GM19025 (cell line): ENCODE measurements around the gene DNAH9.

Source experiments
- ATAC-seq: cut with Tn5 transposase; IDR thresholded peaks from one replicate; pipeline ENCODE4 v1.9.1; 2021; ENCODE audit warnings: mild to moderate bottlenecking, low read depth, moderate library complexity; ENCODE audit not compliant: unreplicated experiment

DNAH9 gene

DNA sequence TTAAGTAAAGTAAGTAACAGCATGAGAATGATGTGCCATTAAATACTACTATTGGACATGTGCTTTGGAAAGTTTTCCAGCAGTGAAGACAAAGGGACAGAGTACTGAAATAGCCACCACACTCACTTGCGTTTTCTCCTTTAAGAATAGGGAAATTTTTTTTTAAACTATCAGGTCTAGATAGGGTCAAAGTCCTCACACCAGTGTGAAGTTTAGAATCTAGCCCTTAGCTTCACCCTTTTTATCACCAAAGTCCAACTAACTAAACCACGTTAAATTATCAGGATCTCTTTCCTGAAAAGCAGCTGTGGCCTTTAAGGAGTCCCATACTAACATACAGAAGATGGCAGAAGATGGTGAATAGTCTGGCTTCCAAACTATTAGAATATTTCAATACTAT, 218.1 kb downstream of the DNAH9 start:
- ATAC-seq, result no peak

DNA sequence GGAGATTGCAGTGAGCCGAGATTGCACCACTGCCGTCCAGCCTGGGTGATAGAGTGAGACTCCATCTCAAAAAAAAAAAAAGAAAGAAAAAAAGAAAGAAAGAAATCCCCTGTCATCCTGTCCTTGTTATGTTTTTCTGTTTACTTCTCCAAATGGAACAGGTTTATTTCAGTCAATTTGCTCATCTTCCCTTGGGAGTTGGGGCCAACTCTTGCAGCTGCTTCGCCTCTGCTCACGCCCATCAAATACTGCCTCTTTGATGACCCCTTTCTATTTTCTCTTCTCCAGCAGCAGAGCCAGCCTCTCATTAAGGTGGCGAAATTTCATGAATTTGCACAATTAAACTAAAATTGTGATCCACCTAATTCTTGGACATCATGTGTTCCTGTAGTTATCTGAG, 225.6 kb downstream of the DNAH9 start:
- ATAC-seq, result no peak

DNA sequence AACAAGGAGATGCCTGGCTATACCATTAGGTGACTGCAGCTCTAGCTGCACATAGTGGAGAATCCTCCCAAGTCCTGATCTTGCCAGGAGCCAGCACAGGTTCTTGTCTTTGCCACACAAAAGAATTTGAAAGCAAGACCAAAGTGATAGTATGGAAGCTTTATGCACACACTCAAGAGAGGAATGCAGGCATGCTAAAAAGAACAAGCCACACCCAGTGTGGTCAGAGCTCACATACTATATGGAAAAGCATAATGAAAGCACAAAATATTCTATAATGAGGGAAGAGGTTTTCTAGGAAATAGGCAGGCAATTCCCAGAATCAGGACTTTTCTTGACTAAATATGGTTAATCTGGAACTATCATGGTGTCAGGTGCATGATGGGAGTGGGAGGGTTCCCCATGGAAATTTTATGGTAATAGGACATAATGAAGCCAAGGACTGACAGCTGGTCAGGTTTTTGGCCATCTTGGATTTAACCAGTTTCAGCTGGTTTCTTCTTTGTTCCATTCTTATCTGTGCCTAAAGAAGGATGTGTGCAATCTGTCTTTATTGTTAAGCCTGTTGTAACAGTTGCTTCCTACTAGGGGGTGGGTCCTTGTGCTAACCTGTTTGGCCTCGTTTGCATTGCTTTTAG, 227.4 kb downstream of the DNAH9 start:
- no peak for ATAC-seq

DNA sequence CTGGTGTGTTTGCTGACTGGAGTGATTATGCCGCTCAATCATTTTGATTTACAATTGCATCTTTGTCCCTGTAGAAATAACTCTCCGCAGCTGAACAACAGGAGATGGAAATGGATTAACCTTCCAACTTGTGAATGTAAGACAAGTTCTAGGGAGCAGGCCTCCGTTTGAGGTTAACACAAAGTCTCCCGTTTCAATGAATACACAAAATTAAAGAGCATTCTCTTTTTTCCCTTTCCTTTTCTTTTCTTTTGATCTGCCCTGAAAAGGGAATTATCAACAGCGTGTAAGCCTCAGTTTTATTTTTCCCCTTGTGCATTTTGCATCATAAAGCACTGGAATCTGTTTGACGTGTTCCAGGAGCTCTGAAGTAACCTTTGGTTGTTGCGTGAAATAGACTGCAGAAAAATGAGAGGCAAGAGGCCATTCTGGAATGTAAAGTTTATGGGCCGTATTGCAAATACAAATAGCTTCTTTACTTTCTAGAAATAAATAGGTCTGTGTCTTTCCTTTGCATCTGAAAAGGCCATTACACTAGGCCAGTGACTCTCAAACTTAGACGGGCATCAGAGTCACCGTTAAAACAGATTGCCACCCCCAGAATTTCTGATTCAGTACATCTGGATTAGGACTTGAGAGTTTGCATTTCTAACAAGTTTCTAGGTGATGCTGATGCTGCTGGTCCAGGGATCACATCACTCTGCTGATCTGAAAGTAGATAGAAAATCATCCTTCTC, 234.3 kb downstream of the DNAH9 start:
- no peak for ATAC-seq

DNA sequence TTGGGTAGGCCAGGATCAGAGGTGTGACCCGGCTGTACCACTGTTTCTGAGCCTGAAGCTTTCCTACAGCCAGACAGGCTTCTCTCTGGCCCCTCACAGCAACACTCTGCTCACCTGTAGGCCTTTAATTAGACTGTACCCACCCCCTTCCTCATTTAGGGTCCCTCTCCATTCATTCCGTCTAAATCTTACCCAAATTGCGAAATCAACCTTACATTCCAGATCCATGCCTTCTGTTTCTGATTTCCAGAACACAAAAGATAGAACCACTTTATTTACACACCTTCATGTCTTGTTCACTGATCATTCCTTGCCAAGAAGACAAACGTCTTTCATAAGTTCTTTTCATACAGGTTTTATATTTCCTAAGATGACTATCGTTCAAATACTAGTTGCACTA, 238.2 kb downstream of the DNAH9 start:
- no peak for ATAC-seq

DNA sequence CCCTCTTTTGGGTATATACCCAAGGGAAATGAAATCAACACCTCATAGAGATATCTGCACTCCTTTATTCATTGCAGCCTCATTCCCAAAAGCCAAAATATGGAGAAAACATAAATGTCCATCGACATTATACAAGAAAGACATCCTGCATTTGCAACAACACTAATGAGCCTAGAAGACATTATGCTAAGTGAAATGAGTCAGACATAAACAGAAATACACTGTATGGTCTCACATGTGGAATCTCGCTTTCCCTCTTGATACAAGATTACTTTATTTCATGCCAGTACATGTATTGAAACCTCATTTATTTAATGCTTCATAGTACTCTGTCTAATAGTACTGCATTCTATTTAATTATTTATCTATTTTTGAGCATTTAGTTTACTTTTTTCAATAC, 241.8 kb downstream of the DNAH9 start:
- no peak for ATAC-seq

DNA sequence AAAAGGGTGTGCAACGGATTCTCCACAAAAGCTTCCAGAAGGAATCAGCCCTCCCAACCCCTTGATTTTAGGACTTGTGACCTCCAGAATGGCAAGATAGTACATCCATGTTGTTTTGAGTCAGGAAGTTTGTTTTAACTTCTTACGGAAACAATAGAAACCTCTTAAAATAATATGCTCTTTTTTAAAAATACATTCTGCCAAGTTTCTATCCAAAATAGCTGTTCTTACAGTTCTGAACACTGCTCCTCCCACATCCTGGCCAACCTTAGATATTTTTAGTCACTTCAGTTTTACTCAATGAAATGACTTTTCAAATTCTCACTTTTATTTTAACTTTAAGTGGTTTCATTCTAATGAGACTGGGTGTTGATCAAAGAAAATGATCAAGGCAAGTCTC, 242.6 kb downstream of the DNAH9 start:
- ATAC-seq, result no peak

DNA sequence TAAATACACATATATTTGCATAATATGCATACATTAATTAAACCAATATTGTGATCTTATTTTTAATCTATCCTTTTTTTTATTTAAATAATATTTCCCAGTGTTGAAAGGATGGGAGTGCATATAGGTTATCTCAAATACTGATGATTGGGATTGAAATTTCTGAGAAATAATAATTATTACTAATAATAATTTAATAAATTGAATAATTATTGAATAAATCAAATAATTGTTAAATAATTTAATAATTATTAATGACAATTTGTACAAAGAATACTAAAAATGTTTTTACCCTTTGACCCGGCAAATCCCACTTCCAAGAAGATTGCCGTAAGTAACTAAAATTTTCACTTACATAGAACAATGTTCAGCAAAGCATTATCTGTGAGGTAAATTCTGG, 250.1 kb downstream of the DNAH9 start:
- ATAC-seq, result no peak

DNA sequence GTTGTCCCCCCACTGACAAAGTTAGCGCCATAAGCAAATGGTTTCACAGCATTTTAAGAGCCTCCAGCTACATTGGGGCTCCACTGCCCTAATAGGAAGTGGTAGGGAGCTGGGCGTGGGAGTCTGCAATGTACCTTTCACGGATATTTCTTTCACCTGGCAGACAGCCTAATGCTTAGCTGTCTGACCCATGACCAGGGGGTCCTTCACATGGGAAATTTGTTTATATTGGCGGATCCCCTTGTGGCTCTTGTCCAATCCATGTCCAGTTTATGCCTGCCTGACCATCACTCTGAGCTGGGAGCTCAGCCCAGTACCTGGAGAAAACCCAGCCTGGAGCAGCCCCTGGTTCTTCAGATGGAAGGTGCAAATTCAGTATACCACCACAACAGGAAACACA, 254.0 kb downstream of the DNAH9 start:
- no peak for ATAC-seq

DNA sequence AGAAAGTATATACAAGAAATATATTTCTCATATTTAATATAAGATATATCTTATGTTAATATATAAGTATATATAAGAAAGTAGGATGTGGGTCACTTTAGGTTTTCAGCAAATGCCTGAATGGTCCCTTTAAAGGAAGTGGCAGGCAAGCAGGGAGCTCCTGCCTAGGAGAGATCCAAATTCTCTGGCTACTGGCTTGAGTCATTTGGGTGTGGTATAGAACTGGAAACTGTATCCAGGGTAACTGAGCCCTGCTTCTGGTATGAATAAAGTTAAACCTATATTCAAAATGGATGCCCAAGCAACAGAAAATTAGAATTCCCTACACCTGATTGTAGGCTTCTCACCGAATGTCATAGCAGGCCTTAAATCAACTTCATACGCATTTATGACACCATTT, 254.6 kb downstream of the DNAH9 start:
- no peak for ATAC-seq

DNA sequence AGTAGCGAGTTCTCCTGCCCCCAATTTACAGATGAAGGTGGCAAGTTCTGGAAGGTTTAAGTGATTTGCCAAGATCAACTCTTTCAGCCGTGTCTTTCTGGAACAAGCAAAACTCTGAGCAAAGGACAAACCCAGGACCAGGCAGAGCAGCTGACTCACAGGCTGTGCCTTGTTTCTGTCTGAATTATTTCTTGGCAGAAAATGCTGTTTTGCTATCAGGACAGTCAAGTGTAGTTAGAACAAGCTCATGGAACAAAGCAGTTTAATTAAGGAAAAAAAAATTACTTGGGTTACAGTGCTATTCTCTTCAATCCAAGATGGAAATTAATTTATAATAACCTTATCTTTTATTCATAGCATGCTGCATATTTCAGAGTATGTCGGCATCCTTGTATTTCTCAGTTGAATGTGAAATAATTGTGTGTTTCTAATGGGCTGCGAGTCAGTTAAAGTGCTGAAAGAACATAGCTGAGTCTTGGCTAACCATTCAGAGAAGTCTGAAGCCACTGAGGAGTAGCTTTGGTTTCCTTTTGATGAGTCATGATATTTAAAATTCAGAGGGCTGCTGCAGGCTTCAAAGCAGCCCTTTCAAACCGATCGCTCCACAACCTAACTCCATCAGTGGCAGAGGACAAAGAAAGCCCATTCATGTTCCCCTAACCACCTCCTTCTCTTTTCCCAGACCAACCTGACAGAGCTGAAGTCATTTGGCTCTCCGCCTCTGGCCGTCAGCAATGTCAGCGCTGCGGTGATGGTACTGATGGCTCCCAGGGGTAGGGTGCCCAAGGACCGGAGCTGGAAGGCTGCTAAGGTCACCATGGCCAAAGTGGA, 255.3 kb downstream of the DNAH9 start:
- no peak for ATAC-seq

DNA sequence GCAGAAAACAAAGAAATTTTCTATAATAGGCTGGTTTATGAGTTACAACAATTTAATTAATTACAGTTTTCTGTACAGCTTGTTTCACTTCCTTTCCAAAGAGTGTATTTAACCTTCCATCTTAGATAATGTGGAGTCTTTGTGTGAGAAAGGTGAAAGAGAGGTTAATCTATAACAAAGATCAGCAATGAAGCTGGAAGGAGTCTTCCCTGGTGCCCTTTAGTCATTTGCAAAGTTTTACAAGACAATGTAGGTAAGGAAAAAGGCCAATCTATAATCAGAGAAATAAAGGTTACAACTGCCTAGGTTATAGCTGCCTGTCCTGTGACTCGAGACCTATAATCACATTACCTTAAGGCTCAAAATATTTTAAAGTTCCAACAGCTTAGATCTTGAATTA, 257.0 kb downstream of the DNAH9 start:
- ATAC-seq, result no peak

DNA sequence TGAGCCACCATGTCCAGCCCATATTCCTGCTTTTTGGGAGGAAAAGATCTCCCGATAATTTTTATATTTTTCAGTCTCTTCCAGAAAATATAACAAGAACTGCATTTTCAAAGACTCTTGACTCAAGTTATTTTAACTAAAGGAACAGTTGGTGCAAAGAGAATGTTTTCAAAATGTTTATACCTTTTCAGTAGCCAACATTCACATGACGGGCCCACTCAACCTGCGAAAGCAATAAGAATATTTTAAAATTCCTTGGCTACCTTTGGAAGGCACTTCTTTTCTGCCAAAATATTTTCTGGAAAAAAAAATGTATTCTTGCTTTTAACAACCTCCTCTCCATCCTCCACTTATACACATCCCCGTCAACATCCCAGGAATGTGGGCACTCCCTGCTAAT, 258.7 kb downstream of the DNAH9 start:
- ATAC-seq, result no peak

DNA sequence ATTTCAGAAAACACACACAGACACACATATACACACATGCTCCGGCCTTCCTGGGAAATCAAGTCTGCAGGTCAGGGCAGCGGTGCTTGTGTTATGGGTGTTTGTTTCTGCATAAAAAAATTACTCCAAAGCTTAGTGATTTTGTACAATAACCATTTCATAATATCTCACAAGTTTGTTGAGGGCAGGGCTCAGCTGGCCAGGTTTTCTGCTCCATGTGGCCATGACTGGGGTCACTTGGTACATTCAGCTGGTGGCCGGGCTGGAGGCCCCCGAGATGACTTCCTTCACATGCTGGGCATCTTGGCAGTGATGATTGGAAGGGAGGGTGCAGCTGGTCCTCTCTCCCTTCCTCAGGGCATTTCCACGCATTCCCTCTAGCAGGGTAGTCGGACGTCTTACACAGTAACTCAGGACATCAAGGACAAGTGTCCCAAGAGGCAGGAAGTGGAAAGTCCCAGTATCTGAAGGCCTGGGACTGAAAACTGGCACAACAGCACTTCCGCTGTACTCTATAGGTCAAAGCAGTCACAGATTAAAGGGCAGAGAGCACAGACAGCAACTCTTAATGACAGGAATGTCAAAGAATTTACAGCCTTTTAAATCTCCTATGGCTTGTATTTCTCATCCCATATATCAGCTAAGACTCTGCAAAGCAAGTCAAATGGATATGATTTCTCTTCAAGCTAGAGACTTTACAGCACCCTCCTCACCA, 271.6 kb downstream of the DNAH9 start:
- no peak for ATAC-seq

DNA sequence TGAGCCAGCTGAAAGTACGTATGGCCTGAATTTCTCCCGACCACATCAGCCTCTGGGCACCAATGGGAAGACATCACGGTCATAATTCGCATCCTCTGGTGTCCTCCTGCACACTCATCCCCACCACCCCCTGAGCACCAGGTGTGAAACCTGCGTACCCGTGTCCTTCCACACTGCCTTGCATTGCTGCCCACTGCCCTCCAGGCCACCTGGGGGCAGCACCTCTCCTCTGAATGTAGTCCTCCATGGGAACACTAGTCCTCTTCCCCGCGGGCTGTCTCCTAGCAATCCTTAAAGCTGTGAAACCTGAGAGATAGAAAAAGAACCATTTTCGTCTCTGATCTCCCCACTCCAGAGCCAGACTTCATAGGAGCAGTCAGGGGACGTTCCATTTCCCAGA, 273.5 kb downstream of the DNAH9 start:
- no peak for ATAC-seq

DNA sequence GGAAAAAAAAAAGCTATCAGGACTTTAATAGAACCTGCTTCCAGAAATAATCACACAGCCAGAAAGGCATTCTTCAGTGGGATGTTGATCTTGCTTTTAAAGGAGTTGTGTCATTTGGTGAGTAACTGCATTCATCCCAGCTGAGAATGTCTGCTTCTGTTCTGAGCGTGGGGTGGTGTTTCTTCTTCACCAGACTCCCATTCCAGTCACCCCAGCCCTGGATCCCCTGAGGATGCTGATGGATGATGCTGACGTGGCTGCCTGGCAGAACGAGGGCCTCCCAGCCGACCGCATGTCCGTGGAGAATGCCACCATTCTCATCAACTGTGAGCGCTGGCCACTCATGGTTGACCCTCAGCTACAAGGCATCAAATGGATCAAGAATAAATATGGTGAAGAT, 276.5 kb downstream of the DNAH9 start:
- ATAC-seq, result no peak

DNA sequence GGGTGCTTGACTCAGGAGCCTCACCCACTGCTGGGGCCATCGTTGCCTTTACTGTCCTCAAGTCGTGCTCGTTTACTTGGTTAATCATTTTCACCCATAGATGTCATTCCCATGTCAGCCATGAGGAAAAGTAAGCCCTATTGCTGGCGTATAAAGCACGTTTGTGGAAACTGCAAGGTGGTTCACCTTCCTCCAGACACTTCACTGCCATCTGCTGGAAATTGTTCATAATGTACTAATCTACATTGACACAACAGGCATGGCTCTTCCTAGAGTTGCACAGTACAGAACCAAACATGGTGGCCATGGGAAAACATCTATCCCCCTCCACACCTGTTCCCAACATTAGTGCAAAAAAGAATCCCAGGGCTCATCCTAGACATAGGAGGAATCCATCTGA, 282.4 kb downstream of the DNAH9 start:
- ATAC-seq, result no peak

DNA sequence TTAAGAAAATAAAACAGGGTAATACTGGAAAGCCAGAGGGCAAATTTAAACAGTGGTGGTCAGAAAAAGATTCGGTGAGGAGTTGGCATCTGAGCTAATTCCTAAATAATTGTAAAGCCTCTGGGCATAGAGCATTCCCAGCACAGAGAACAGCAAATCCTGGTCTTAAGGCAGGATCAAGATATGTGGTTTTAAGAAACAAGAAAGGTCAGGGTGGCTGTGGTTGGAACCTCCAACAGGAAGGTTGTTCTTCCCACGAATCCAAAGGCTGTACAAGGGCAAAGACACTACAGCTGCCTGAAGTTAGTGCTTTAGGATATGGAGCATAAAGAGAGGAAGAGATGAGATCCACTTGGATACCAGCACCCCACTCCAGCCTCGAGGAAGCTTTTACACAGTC, 284.4 kb downstream of the DNAH9 start:
- no peak for ATAC-seq

DNA sequence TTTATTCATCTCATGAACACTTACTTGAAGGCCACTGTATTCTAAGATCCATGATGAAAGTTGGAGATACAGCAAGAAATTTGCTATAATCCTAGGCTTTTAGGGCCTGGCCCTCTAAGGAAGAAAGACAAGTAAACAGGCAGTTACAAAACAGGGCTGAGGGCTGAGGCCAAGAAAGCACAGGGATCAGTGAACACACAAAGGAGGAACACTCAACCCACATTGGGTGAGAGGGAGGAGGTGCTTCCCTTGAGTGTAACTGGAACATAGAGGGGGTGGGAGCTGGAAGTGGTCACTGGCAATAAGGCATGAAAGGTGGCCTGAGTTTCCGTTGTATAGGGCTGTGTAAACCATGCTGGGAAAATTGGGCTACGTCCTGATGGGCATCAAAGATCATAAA, 286.8 kb downstream of the DNAH9 start:
- ATAC-seq, result no peak

DNA sequence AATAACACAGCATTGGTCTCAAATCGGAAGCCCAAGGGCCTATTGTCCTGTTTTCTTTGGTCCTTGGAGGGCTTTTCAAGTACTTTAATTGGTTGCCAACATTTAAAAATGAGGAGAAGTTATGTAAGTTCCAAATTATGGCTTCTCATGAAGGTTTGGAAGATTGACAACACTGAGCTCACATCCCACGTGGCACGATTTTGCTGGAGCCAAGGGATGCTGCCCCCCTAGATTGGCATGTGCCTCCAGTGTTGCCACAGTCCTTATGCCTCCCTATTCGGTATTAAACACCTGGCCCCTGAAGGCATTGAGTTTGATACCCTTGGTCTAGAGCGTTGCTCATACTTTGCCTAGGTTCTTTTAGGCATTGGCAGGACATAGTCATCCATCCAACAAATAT, 291.0 kb downstream of the DNAH9 start:
- no peak for ATAC-seq

DNA sequence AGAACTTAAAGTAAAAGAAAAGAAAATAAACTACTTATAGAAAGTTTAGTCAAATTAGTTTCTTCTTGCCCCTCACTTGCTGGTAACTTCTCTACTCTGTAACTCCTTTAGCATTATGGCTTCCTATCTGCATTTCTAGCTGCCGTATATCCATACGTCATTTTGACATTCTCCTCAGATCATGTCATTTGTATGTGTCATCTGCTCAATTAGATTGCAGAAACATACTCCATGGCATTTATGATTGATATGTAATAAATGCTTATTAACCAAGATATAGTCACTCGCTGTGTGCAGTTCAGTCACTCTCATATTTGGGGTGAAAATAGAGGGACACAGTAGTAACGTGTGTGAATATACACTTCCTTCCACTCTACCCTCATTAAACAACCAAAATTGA, 295.6 kb downstream of the DNAH9 start:
- no peak for ATAC-seq
